CD4-positive, alpha-beta memory T cell (primary cell): Measurements from ENCODE around the gene KHDC4. TPM values are rescaled to one million over a fixed set of nuclear protein-coding genes. Genes with fewer than 3 reads are reported as not detected.

ENCODE experiments used
- CTCF ChIA-PET: fragments of 350-600 bp; sonication (Branson Sonifier 250); formaldehyde crosslinking; loops from one replicate; lab custom pipeline; 2021; ENCODE audit warnings: inconsistent platforms; ENCODE audit not compliant: partially characterized antibody; lab: Charles Lee
- POLR2A ChIA-PET: fragments of 350-600 bp; sonication (Branson Sonifier 250); formaldehyde crosslinking; loops from one replicate; lab custom pipeline; 2021; ENCODE audit not compliant: partially characterized antibody; lab: Charles Lee
- DNase-seq, 5 donors: peaks; one replicate each; pipeline versions ENCODE4 v3.0.0 to v3.0.0-alpha.2; 2020 to 2022; ENCODE audit warnings: mixed read lengths in 1 of 5
- H3K27ac ChIP-seq: one replicate; pipeline ENCODE4 v1.7.0; 2013; ENCODE audit warnings: low read depth, low read length
- H3K27me3 ChIP-seq: 2 replicates; pipeline ENCODE4 v1.7.0; 2013; ENCODE audit warnings: mild to moderate bottlenecking, low read length, moderate library complexity; ENCODE audit not compliant: insufficient read depth
- H3K36me3 ChIP-seq: 2 replicates; pipeline ENCODE4 v1.7.0; 2013; ENCODE audit warnings: mild to moderate bottlenecking, low read length, moderate library complexity; ENCODE audit not compliant: insufficient read depth
- H3K4me1 ChIP-seq: 2 replicates; pipeline ENCODE4 v1.7.0; 2013; ENCODE audit warnings: mild to moderate bottlenecking, low read length, moderate library complexity; ENCODE audit not compliant: insufficient read depth
- H3K4me3 ChIP-seq, 2 donors: one replicate each; pipeline ENCODE4 v1.7.0; 2013; ENCODE audit warnings: low read length in 2 of 2, mild to moderate bottlenecking in 1 of 2
- H3K9me3 ChIP-seq, 2 donors: one replicate each; pipeline ENCODE4 v1.7.0; 2013; ENCODE audit warnings: low read length in 2 of 2, control low read depth in 1 of 2; ENCODE audit not compliant: control insufficient read depth in 1 of 2
- H3K27ac Mint-ChIP-seq, 7 donors: one replicate each; pipeline ENCODE4 v1.8.0; 2020 to 2021; ENCODE audit warnings: mixed read lengths in 7 of 7, mild to moderate bottlenecking in 6 of 7, inconsistent platforms in 3 of 7, moderate library complexity in 3 of 7
- H3K27me3 Mint-ChIP-seq, 2 donors: one replicate each; pipeline ENCODE4 v1.8.0; 2020 to 2021; ENCODE audit warnings: mixed read lengths in 2 of 2
- H3K36me3 Mint-ChIP-seq, 2 donors: one replicate each; pipeline ENCODE4 v1.8.0; 2020 to 2021; ENCODE audit warnings: mixed read lengths in 2 of 2, inconsistent platforms in 1 of 2, mild to moderate bottlenecking in 1 of 2
- H3K4me1 Mint-ChIP-seq, 4 donors: one replicate each; pipeline ENCODE4 v1.8.0; 2020 to 2021; ENCODE audit warnings: mixed read lengths in 4 of 4, mild to moderate bottlenecking in 1 of 4
- H3K4me3 Mint-ChIP-seq, 8 donors: one replicate each; pipeline ENCODE4 v1.8.0; 2020 to 2021; ENCODE audit warnings: mixed read lengths in 8 of 8, mild to moderate bottlenecking in 7 of 8, moderate library complexity in 6 of 8, inconsistent platforms in 3 of 8
- H3K9me3 Mint-ChIP-seq, 8 donors: one replicate each; pipeline ENCODE4 v1.8.0; 2020 to 2021; ENCODE audit warnings: mixed read lengths in 8 of 8, mild to moderate bottlenecking in 5 of 8, inconsistent platforms in 3 of 8, moderate library complexity in 1 of 8
- intact Hi-C: fragments of 100-400 bp; cut with micrococcal nuclease; formaldehyde crosslinking; loops from one replicate; pipeline ENCODE4 v1.15.1; 2023
- polyA plus RNA-seq, 2 donors: library from polyadenylated mRNA; unstranded; fragments of 300-500 nt; fragmentation: Illumina TruSeq; gene quantifications; one replicate each; pipeline ENCODE4 v1.2.3, GENCODE V29; 2021
- total RNA-seq, 2 experiments: library from RNA; stranded (reverse); gene quantifications; one replicate each; pipeline ENCODE4 v1.2.3, GENCODE V29; 2021

KHDC4 gene
- total RNA-seq = 100 to 1,000 TPM; 127 to 134 TPM
- 1 to 10 TPM; 5.5 to 9.4 TPM for polyA plus RNA-seq

GRCh38 chr1:155934097-155934935 is at the start of gene KHDC4:
Gene KHDC4, minus strand, starts transcription at chr1:155934413. Its CDS starts 40 bp downstream, at chr1:155934373.
- intact Hi-C loops = loop anchor here (1.0 to 5.0 kb wide), 6 partner anchors 23 to 278 kb away; partner anchors contain the start of genes ARHGEF2, GON4L, LAMTOR2 and PMF1

GRCh38 chr1:155983191-155984024 is 49.2 kb upstream of the KHDC4 start:
- Histone ChIP-seq H3K27me3 (no peaks in the 10 kb centered on the region), H3K4me3 (no peak overlapping the region), H3K9me3 (no peaks in the 10 kb centered on the region), H3K4me1 (peaks cover 48% of the 10 kb centered on the region), H3K36me3 (no peaks in the 10 kb centered on the region), H3K27ac (no peak overlapping the region)
- no peak for DNase-seq
- ChIA-PET POLR2A (interaction anchor here (1.2 to 12.4 kb wide), 9 partner anchors 8 to 51 kb away, joined by 3 to 199 read pairs (median 4); partner anchors contain the start of genes KHDC4 and RXFP4), CTCF (interaction anchor here (1.1 to 2.2 kb wide), 6 partner anchors 10 to 79 kb away, joined by 3 to 14 read pairs (median 3); no protein-coding TSS in a partner anchor)
- Mint-ChIP-seq H3K4me1 (peaks cover 35 to 59% (median 41%) of the 10 kb centered on the region in 4 donors), H3K27me3 (no peaks in the 10 kb centered on the region), H3K9me3 (no peaks in the 10 kb centered on the region), H3K27ac (peak overlapping the region in 6 of 7 donors; percentile 30 to 88 (median 78)), H3K36me3 (peaks cover 0 to 8% of the 10 kb centered on the region in 2 donors), H3K4me3 (peak overlapping the region in 1 of 8 donors; percentile 16)
- intact Hi-C loops = no loop called here

More at GRCh38 chr1:155934097-155934935, at the start of gene KHDC4:
- CTCF ChIA-PET = interaction anchor here (0.7 to 6.4 kb wide), 9 partner anchors 8 to 132 kb away, joined by 3 to 65 read pairs (median 3); partner anchors contain the start of gene ARHGEF2
- Mint-ChIP-seq H3K4me1 (peaks cover 10 to 24% (median 16%) of the 10 kb centered on the region in 4 donors), H3K36me3 (peaks cover 12 to 26% of the 10 kb centered on the region in 2 donors), H3K27me3 (no peaks in the 10 kb centered on the region), H3K27ac (peak within 1 kb of the TSS in 1 of 7 donors; percentile 73), H3K4me3 (no peak within 1 kb of the TSS), H3K9me3 (no peaks in the 10 kb centered on the region)
- Histone ChIP-seq H3K4me1 (peaks cover 50% of the 10 kb centered on the region), H3K27me3 (no peaks in the 10 kb centered on the region), H3K36me3 (peaks cover 31% of the 10 kb centered on the region), H3K9me3 (no peaks in the 10 kb centered on the region), H3K27ac (peak within 1 kb of the TSS; percentile 95), H3K4me3 (peak within 1 kb of the TSS; percentile 71 to 86)
- POLR2A ChIA-PET = interaction anchor here (0.6 to 6.8 kb wide), 20 partner anchors 8 to 120 kb away, joined by 3 to 99 read pairs (median 5); partner anchors contain the start of genes ARHGEF2, GON4L, LAMTOR2 and SSR2
- DNase-seq = peak; percentile 93 to 98 (median 97)

GRCh38 chr1:155982106-155982505 is 47.9 kb upstream of the KHDC4 start:
- Mint-ChIP-seq H3K27ac (peak overlapping the region; percentile 81 to 97 (median 91)), H3K36me3 (peaks cover 0 to 17% of the 10 kb centered on the region in 2 donors), H3K9me3 (no peaks in the 10 kb centered on the region), H3K4me1 (peaks cover 35 to 64% (median 41%) of the 10 kb centered on the region in 4 donors), H3K4me3 (peak overlapping the region in 7 of 8 donors; percentile 50 to 99 (median 95)), H3K27me3 (no peaks in the 10 kb centered on the region)
- no peak overlapping the region for H3K4me3 ChIP-seq
- no peaks in the 10 kb centered on the region for H3K9me3 ChIP-seq
- H3K27me3 ChIP-seq = no peaks in the 10 kb centered on the region
- ChIA-PET CTCF (interaction anchor here (1.3 to 6.8 kb wide), 7 partner anchors 8 to 49 kb away, joined by 3 to 47 read pairs (median 3); no protein-coding TSS in a partner anchor), POLR2A (interaction anchor here (1.3 to 12.4 kb wide), 4 partner anchors 9 to 50 kb away, joined by 3 to 199 read pairs (median 139); partner anchors contain the start of genes KHDC4 and RXFP4)
- H3K36me3 ChIP-seq = no peaks in the 10 kb centered on the region
- peaks cover 48% of the 10 kb centered on the region for H3K4me1 ChIP-seq
- DNase-seq = no peak
- peak overlapping the region; percentile 86 for H3K27ac ChIP-seq
- intact Hi-C loops = no loop called here

GRCh38 chr1:155981266-155982088 is 47.3 kb upstream of the KHDC4 start:
- DNase-seq = peak in 4 of 5 donors; percentile 44 to 72 (median 45)
- CTCF ChIA-PET = interaction anchor here (0.9 to 6.8 kb wide), 8 partner anchors 9 to 48 kb away, joined by 3 to 47 read pairs (median 6); partner anchors contain the start of gene KHDC4
- peak overlapping the region; percentile 81 to 97 (median 91) for H3K27ac Mint-ChIP-seq
- peaks cover 0 to 24% of the 10 kb centered on the region in 2 donors for H3K36me3 Mint-ChIP-seq
- POLR2A ChIA-PET = interaction anchor here (0.7 to 12.4 kb wide), 6 partner anchors 8 to 49 kb away, joined by 4 to 199 read pairs (median 54); partner anchors contain the start of genes KHDC4 and RXFP4
- intact Hi-C loops = no loop called here
- H3K27me3 Mint-ChIP-seq = no peaks in the 10 kb centered on the region
- Histone ChIP-seq H3K36me3 (no peaks in the 10 kb centered on the region), H3K27me3 (no peaks in the 10 kb centered on the region), H3K4me3 (peak overlapping the region in 1 of 2 donors; percentile 6), H3K9me3 (no peaks in the 10 kb centered on the region), H3K27ac (peak overlapping the region; percentile 86), H3K4me1 (peaks cover 48% of the 10 kb centered on the region)
- H3K9me3 Mint-ChIP-seq = no peaks in the 10 kb centered on the region
- H3K4me1 Mint-ChIP-seq = peaks cover 35 to 71% (median 42%) of the 10 kb centered on the region in 4 donors
- H3K4me3 Mint-ChIP-seq = peak overlapping the region; percentile 74 to 99 (median 96)

- peak overlapping the region; percentile 93 to 99 (median 97) for H3K4me3 Mint-ChIP-seq
- Histone ChIP-seq H3K9me3 (no peaks in the 10 kb centered on the region), H3K27ac (peak overlapping the region; percentile 86), H3K36me3 (no peaks in the 10 kb centered on the region), H3K27me3 (no peaks in the 10 kb centered on the region), H3K4me3 (peak overlapping the region; percentile 87 to 96), H3K4me1 (peaks cover 62% of the 10 kb centered on the region)
- peaks cover 0 to 39% of the 10 kb centered on the region in 2 donors for H3K36me3 Mint-ChIP-seq
- intact Hi-C loops = loop anchor here (2.0 to 5.0 kb wide), 3 partner anchors 45 to 122 kb away; partner anchors contain the start of genes GON4L, KHDC4, RIT1 and SYT11
- no peaks in the 10 kb centered on the region for H3K9me3 Mint-ChIP-seq
- H3K27ac Mint-ChIP-seq = peak overlapping the region; percentile 81 to 98 (median 93)
- H3K27me3 Mint-ChIP-seq = no peaks in the 10 kb centered on the region
- POLR2A ChIA-PET = interaction anchor here (0.5 to 12.4 kb wide), 7 partner anchors 15 to 740 kb away, joined by 3 to 199 read pairs (median 8); partner anchors contain the start of genes KHDC4 and RXFP4
- peaks cover 44 to 88% (median 56%) of the 10 kb centered on the region in 4 donors for H3K4me1 Mint-ChIP-seq
- no peak for DNase-seq
- CTCF ChIA-PET = interaction anchor here (1.3 to 6.8 kb wide), 4 partner anchors 10 to 42 kb away, joined by 4 to 47 read pairs (median 32); no protein-coding TSS in a partner anchor
These were observed 45.6 kb upstream of the KHDC4 start for GRCh38 chr1:155979597-155980343.
